IPS DF 4.7 (cell line): ENCODE measurements around the gene ST6GALNAC5.
A peak's percentile ranks its signal among the peaks of the same experiment; 100 is the strongest.
"Not testable (repeated sequence)": the region's sequence is repeated elsewhere in the genome, so short reads cannot be mapped to it uniquely, and the experiment has no call there.

Experiments used
- DNase-seq: peaks from one replicate; pipeline ENCODE4 v3.0.0-alpha.2; 2013; ENCODE audit warnings: low spot score; ENCODE audit errors: extremely low read depth

Gene ST6GALNAC5

DNA sequence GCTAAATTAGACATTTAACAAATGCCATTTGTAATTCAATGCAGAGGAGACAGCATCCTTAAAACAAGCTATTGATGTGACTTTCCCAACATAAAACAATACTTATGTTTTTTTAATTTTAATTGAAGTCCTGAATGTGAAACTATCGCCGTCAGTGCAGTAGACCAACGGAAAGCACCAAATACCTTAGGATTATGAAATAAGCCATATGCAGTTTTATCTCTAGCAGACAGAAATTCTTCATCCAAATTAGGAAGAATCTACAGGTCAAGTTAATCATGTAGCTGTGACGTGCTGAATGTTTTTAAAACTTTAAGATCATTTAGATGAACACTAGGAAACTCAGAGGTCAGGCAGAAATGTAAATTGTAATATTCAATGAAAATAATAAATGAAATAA, 714 bp upstream of the ST6GALNAC5 start:
- DNase-seq = no peak

DNA sequence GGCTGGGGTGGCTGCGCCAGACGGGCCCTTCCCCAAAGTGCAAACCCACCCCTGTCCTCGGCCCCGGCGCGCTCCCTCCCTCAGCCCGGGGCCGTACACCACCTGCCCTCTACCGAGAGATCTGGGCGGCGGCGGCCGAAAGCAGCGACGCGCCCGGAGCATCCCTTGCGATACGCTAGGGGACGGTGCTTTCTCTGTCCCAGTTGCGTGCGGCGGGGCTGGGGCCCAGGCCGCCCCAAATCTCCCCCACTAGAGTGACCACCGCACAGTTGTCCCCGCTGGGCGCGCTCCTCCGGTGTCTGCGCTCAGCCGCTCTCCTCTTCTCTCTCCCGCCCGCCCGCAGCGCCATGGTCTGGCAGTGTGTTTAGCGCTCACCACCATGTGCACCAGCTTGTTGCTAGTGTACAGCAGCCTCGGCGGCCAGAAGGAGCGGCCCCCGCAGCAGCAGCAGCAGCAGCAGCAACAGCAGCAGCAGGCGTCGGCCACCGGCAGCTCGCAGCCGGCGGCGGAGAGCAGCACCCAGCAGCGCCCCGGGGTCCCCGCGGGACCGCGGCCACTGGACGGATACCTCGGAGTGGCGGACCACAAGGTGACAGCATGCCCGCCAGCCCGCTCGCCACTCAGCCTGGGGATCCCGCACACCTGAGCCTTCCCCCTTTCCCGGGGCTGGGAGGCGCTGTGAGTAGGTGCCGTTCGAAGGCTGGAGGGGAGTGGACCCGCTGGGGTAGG, 1.0 kb downstream of the ST6GALNAC5 start:
- DNase-seq = no peak

DNA sequence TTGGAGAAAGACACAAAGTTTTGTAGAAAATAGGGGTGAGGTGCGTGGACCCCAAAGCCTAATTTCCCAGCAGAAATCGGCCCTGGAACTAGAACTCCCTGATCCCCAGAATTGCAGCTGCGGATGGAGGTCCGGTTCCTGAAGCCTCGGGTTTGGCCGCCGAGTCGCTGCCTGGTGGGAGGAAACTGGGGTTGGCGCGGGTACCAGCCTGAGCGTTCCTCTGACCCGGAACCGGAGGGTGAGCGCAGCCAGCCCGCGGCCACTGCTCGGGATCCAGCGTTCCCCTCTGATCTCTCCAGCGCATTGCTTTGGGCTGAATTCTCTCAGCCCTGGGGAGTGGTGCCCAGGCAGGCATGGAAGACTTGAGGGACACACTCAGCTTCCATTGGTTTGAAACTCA, 1.6 kb downstream of the ST6GALNAC5 start:
- DNase-seq = no peak

DNA sequence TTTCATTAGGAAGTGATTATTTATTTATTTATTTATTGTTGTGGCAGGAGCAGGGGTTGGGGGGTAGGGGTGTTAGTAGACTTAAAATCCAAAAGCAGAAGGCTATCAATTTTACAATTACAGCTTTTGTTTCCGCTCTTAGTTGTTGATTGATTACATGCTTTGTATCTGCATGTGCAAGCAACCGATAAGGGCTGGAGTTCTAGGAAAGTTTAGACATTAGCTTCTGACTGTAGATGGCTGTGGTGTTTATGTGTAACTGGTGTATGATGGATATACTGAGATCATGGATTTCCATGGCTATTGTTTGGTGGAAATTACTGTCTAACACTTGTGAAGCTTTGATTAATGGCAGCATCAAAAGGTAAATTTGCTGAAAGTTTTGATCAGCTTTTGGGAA, 2.8 kb downstream of the ST6GALNAC5 start:
- no peak for DNase-seq

DNA sequence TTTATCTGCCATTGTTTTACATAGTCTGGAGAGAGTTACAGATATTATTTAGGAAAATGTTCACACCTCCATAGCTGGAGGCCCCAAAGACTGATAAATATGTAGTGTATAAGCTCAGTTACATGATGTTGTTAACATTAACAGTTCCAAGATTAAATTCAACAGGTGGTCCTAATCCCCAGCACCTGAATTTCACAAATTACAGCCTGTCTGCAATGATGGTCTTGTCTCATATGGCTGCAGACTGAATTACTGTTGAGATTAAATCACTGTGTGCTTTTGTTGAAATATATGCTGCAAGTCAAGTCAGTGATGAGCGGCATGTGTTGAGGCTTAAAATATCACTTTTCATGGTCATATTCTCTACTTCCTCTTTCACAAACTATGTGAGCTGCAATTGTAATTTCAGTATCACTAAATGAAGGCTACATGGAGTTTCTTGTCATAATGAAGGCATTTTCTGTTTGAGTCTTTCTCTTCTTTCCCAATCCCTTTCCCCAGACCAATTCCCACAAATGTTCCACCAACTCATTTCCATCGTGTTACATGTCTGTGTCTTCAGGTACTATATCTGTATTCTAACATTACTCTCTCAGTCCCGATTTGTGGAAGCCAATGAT, 4.2 kb downstream of the ST6GALNAC5 start:
- no peak for DNase-seq

DNA sequence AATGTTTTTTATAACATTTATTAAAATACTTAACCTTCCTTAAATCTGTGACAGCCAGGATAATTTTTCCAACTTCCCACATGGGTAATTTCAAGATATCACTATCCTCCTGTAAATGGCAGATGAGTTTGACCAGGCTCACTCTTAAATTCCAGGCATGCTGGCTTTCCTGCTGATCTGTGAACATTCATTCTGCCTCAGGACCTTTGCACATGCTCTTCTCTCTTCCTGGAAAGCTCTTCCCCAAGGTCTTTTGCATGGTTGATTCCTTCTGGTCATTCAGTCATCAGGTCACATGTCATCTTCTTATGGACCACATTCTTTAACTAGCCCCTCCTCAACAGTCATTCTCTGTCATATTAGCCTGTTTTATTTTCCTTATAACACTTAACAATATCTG, 5.7 kb downstream of the ST6GALNAC5 start:
- DNase-seq = no peak

DNA sequence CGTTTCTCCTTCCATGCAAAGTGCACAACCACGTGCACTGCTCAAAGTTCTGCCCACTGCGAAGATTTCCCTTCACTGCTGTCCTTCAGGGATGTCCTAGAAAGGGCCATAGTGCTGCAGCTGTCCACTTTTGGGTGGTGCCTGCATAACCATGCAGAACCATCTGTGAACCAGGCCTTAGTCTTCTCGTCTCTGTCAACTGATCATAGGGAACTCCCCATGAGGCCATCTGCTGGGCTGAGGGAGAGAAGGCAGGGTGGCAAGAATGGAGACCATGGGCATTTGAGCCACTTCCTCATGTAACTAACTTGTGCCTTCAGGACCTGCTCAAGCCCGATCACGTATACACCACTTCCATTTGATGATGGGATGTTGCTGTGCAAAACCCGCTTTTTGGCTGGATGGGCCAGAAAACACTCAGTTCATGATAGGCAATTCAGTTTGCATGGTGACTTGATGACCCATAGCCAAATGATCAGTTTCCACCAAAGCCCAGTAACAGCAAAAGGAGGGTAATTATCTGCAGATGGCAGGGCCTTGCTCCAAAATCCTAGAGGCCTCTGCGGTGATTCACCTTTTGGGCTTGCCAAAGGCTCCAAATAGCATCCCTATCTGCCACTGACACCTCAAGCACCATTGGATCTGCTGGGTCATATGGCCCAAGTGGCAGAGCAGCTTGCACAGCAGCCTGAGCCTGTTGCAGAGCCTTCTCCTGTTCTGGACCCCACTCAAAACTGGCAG, 9.5 kb downstream of the ST6GALNAC5 start:
- DNase-seq = no peak

DNA sequence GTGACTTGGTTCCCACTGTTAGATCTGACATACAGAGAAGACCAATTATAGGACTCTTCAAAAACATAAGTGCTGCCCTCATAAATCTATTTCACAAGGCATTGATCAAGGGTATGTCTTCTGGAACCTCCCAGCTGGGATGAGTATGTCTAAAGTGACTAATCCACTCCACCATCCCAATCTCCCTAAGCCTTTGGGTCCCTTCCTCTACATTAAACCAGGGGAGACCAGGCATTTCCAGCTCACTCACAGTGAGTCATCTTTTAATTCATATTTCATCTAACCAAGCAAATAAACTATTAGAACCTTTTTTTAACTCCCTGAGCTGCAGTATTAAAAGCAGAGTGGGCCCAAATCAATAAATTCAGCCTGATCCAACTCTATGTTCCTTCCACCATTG, 11.7 kb downstream of the ST6GALNAC5 start:
- not testable (repeated sequence) for DNase-seq

DNA sequence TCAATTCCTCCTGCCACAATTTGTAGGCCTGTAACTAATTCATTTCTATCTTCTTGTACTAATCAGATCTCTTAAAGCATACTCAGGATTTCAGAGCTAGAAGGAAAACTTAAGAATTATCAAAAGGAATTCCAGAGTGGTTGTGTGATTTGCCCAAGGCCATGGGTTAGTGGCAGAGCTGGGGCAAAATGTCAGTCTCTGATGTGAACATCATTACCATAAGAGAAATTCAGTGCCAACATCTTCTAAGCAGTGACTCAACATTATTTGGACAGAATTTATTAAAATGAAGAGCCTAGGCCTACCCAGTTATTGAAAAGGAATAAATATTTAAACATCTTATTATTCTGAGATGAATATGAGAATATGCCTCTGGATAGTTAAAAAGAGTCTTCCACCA, 14.5 kb downstream of the ST6GALNAC5 start:
- DNase-seq = no peak

DNA sequence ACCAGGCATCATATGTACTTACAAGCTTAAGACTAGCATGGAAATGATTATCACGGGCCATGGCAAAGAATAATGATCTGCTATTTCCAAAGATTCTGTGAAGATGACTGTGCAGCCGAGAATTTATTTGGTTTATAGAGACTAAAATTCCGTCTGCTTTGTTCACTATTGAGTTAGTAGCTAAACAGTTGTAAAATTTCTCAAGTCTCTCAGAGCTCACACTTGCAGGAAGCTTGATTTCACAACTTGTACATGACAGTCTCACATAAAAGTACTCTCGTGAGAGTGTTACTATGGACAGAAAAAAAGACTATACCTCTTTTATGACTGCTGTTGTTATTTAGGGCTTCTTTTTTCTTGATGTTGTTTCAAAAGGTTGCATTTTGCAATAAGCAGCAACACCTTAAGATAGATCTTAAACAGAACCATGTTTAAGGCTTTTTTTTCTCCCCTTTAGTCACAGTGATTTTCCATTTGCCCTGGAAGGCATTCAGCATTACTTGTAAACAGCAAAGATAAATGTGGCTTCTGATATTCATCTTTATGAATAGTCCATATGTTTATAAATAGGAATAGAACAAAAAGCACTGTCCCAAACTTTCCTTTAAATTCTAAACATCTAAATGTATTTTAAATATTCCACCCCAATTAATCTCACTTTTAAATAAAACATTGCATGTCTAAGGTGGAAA, 24.8 kb downstream of the ST6GALNAC5 start:
- no peak for DNase-seq

DNA sequence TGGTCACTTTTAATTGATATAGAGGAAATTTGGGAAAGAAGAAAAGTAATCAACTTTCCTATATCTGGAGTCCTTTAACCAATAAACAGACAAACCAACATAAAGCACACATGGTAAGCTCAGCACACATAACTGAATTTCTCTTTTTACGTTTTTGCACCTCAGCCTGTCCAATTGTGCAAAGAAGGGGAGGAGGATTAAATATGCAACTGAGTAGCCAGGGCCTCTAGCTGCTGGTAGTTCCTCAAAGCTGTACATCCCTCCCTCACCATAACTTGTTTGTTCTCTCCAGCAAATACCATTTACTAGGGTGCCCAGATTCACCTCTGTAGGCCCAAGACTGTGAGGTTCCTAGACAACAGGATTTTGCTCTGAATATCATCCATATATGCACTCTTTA, 25.4 kb downstream of the ST6GALNAC5 start:
- DNase-seq = no peak

DNA sequence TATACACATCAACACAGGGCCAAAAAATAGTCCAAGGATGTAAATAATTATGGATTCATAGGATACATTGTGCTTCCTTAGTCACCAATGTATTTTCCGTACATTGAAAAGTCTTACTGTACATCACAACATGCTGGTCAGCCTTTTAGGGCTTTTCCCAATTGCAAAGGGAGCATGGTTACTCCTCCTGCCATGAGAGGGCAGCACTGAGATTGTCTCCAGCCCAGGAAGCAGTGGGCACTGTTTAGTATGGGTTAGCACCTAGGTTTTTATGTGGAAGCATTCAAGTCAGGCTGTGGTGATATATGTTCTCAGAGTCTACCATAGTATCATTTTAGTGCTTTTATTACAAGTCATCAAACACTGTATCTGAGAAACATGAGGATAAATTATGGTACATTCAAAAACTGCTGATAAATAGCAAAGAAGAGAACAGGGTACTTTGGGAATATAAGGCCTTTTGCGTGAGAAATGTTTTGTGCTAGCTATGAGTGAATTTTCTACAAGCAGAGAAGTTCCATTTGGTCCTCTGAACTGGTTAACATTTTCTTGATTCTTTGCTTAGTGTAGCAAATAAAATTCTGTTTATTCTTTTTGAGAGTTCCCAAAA, 34.0 kb downstream of the ST6GALNAC5 start:
- DNase-seq = peak; percentile 30

DNA sequence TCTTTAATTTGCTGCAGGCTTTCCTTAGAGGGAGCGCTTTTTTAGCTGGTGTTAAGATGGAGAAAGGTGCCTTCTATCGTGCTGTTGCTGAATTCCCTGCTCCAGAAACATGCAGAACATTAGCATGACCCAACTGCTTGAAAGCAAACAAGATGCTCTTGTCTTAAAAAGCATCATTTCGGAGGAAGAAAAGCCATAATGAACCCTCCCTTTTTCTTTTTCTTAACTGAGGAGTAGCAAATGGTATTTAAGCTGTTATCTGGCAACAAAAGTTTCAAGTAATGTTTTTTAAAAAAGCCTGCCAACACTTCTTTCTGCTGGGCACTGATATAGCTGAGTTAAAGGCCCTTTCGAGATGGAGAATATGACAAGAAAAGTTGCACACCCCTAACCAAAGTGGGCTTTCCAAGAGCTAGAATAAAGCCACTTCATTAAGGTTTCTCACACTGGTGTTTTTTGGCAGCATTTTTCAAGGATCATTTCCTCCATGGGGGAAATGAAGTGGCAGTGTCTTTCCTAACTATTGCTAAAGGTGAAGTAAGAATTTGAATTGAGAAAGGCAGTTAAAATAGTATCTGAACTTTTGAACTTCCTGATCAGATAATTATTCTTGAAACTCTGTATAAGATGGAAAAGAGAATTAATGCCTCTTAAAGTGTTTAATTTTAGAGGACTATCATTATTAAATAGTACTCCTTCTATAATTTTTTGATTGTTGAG, 38.8 kb downstream of the ST6GALNAC5 start:
- no peak for DNase-seq

DNA sequence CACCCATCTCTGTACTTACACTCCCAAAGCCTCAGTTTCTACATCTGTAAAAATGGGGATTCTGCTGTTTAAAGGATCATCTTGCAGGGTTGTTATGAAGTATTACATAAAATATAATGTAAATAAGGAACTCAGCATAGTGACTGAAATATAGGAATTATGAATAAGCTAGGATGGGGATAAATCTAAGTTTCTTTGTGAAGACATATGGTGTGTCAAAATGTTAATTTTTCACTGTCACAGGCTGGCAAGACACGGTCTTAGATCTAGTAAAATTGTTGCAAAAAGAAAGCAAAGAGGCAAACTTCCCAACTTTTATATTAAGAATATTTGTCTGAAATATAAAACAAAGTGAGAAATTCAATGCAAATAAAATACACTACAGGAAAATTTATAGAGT, 42.0 kb downstream of the ST6GALNAC5 start:
- no peak for DNase-seq

DNA sequence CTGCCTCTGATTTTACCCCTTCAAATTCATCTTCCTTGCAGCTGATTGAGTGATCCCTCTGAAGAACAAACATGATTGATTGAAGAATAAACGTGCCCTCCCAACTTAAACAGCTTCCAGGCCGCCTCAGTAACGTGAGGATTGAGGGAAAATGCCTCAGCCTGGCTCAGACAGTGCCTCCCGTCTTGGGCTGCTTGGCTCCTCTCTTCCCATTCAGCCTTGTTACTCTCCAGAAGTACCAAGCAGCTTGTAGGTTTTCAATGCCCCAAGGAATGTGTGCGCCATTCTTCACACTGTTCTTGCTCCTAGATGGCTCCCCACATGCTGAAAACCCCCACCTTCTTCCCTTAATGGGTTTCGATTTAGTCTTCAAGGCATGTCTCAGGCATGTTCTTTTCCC, 51.8 kb downstream of the ST6GALNAC5 start:
- no peak for DNase-seq

DNA sequence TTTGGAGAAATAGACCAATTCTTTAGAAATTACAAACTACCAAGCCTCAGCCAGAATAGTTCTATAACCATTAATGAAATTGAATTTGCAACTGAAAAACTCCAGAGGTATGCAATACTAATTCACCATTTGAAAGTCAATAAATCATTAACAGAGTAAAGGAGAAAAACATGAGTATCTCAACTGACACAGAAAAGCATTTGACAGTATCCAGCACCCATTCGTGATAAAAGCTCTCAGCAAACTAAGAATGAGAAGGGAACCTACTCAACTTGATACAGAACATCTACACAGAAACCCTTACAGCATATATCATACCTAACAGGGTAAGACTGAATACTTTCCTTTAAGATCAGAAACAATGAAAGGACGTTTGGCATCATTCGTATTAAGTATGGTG, 54.3 kb downstream of the ST6GALNAC5 start:
- no peak for DNase-seq

DNA sequence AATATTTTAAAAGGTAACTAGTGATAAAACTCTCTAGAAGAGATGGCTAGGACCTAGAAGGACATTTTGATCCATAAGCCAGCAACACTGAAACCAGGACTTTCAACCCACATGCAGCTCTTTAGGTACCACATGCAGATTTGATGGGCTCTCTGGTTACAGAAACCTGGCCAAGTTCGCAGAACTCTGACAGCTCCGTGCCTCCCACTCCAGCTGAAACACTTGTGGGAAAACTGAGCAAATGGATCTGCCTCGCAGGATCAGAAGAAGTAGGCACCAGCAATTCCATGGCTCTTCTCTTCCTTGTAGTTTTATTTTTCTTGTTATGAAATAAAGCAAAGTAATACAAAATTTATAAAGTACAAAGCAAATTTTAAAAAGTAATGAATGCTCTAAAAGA, 58.5 kb downstream of the ST6GALNAC5 start:
- no peak for DNase-seq

DNA sequence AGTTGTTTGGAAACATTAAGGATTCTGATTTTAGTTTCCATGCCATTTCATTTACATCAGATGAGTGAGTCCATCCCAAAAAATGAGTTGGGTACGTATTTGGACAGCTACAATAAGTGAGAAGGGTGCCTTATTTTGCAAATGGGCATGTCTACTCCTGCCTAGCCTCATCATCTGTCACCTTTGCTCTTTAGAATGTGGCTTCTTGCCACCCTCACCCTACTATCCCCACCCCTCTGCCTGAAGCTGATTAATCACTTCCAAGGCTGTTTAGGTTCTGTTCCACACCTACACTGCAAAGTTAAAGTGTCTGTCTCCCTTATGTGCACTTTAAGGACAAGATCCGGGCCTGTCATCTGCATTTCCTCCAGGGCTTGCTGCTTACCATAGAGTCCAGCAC, 61.2 kb downstream of the ST6GALNAC5 start:
- DNase-seq = no peak

DNA sequence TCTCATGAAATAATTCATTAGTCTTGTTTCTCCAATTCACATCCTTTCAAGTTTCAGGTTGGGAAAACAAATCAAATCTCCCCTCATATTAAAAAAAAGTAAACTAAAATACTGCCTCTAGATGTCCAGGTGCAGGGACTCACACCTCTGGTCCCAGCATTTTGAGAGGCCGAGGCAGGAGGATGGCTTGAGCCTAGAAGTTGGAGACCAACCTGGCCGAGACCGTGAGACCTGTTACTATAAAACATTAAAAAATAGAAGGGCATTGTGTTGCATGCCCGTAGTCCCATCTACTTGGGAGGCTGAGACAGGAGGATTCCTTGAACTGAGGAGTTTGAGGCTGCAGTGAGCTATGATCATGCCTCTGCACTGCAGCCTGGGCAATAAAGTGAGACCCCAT, 61.9 kb downstream of the ST6GALNAC5 start:
- no peak for DNase-seq

DNA sequence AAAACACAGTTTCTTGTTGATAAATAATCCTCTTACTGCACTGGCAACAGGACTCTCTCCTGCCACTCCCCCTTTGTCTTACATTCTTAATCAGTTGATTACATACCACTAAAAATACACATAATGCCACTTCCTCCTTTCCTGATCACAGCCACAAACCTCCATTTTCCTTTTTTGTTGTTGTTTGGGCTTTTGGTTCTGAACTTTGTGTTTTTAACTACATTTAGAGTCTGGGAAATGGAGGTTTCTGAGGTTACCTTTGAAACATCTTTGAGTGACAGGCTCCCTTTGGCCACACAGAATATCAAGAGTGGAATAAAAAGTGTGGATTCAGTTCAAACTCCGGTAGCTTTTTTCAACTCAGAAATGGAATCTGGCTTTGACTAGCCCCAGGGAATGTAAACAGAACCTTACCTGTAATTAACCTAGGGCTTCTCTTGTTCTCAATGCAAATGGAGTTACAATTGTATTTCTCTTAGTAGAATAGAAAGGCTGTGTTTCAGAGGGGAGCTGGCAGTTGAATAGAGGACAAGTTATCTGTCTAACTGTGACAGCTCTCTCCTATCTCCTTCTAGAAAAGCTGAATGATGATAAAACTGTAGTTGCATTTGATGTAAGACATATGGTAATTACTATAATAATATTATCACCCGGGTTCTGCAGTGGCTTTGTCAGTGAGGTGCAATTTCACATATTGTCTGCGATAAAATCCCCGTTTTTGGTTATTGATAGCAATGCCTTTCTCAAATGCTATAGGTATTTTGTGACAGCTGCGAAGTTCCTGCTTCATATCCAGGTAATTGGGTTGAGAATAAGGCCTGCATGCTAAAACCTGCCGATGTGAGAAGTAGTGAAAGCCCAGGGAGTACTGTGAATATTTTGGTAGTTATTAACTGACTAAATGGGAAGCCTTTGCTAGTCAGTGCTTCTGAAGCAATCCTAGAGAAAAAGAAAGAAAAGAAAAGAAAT, 66.9 kb downstream of the ST6GALNAC5 start:
- DNase-seq = no peak
